A549 (cell line): ENCODE results near the gene RGP1. TPM values are rescaled to one million over a fixed set of nuclear protein-coding genes. Genes with fewer than 3 reads are reported as not detected.
A peak's percentile ranks its signal among the peaks of the same experiment; 100 is the strongest.

ENCODE experiments used
- ATAC-seq, 2 experiments: fragments of 200-7000 bp in 1 of 2; fragments of >200 bp in 1 of 2; cut with Nextera tagmentation in 1 of 2; cut with Tn5 transposase in 1 of 2; 3 replicates each; pipeline versions ENCODE4 v1.8.0 to v1.9.1; 2018 to 2020; ENCODE audit warnings: mild to moderate bottlenecking in 1 of 2, moderate library complexity in 1 of 2
- CTCF ChIA-PET: fragments of 300-600 bp; sonication (Branson Sonifier 250); formaldehyde crosslinking; extraction: SDS; loops from one replicate; lab custom pipeline; 2021; ENCODE audit warnings: antibody characterized with exemption, inconsistent platforms; lab: Yijun Ruan, JAX
- POLR2A ChIA-PET: fragments of 350-600 bp; formaldehyde crosslinking; extraction: SDS; loops from one replicate; lab custom pipeline; 2021; ENCODE audit warnings: antibody characterized with exemption, inconsistent platforms; lab: Yijun Ruan, JAX
- DNase-seq, 2 experiments: peaks; one replicate each; pipeline versions ENCODE4 v3.0.0 to v3.0.0-alpha.2; 2011 to 2016; ENCODE audit warnings: low read depth in 1 of 2, low spot score in 1 of 2
- FAIRE-seq: peaks from 2 replicates; lab custom pipeline; 2011; peaks lifted over from hg19 to GRCh38; lab: Jason Lieb, UNC
- H3K27ac ChIP-seq, 2 experiments: fragments of >200 bp; sonication (Bioruptor Twin); formaldehyde crosslinking; 3 replicates each; pipeline ENCODE4 v1.5.1; 2016 to 2017
- H3K4me1 ChIP-seq: fragments of >200 bp; sonication (Bioruptor Twin); formaldehyde crosslinking; 3 replicates; pipeline ENCODE4 v1.6.1; 2016
- H3K4me2 ChIP-seq: fragments of >200 bp; sonication (Bioruptor Twin); formaldehyde crosslinking; 3 replicates; pipeline ENCODE4 v1.6.1; 2016
- H3K4me3 ChIP-seq: fragments of >200 bp; sonication (Bioruptor Twin); formaldehyde crosslinking; 3 replicates; pipeline ENCODE4 v1.5.1; 2016
- H3K9me3 ChIP-seq: fragments of >200 bp; sonication (Bioruptor Twin); formaldehyde crosslinking; 3 replicates; pipeline ENCODE4 v1.6.1; 2016
- CBX8 ChIP-seq: fragments of 200-600 bp; sonication (generic); IDR thresholded peaks from 2 replicates; pipeline ENCODE4 v1.6.1; 2016
- CEBPB ChIP-seq, 2 experiments: fragments of >200 bp in 1 of 2; sonication (Bioruptor Twin) in 1 of 2; formaldehyde crosslinking in 1 of 2; IDR thresholded peaks; 2 replicates each; pipeline ENCODE4 v1.6.1; 2012 to 2016
- CHD4 ChIP-seq: fragments of 200-600 bp; sonication (generic); IDR thresholded peaks from 2 replicates; pipeline ENCODE4 v1.6.1; 2016; ENCODE audit warnings: antibody characterized with exemption, mild to moderate bottlenecking, borderline replicate concordance
- FOXS1 ChIP-seq: fragments of 250-450 bp; sonication (Bioruptor Pico); IDR thresholded peaks from 2 replicates; pipeline ENCODE4 v1.5.0; 2020; ENCODE audit warnings: mild to moderate bottlenecking, moderate library complexity
- GATA3 ChIP-seq: IDR thresholded peaks from 2 replicates; pipeline ENCODE4 v1.6.1; 2012; ENCODE audit warnings: borderline replicate concordance
- HOXB5 ChIP-seq: fragments of 250-450 bp; sonication (Bioruptor Pico); IDR thresholded peaks from 2 replicates; pipeline ENCODE4 v1.5.0; 2020; ENCODE audit warnings: mild to moderate bottlenecking, moderate library complexity
- JUNB ChIP-seq: fragments of >200 bp; sonication (Bioruptor Twin); formaldehyde crosslinking; IDR thresholded peaks from 2 replicates; pipeline ENCODE4 v1.6.1; 2016
- MAFK ChIP-seq: fragments of 450-650 bp; IDR thresholded peaks from 2 replicates; pipeline ENCODE4 v1.6.1; 2014; ENCODE audit not compliant: partially characterized antibody
- NFE2L2 ChIP-seq: fragments of 150-350 bp; conservative IDR thresholded peaks from 2 replicates; pipeline ENCODE4 v1.6.1; 2014; ENCODE audit warnings: low read length
- RCOR1 ChIP-seq: fragments of 150-350 bp; IDR thresholded peaks from 2 replicates; pipeline ENCODE4 v1.6.1; 2014; ENCODE audit warnings: antibody characterized with exemption, low read length, low read depth
- TP53 ChIP-seq: fragments of 250-450 bp; sonication (Bioruptor Pico); IDR thresholded peaks from 2 replicates; pipeline ENCODE4 v1.5.0; 2021; ENCODE audit warnings: mild to moderate bottlenecking, moderate library complexity
- WGBS: methylation state at CpG from one replicate; pipeline ENCODE4 v1.1.6; 2017; ENCODE audit errors: missing lambda C conversion rate; 5-methylcytosine and 5-hydroxymethylcytosine counted together
- polyA plus RNA-seq, 4 experiments: library from polyadenylated mRNA; depleted of rRNA in 3 of 4; stranded (reverse); fragments of >200 nt; fragmentation: RNase III in 1 of 4; extraction: RNeasy Plus Mini Kit Qiagen cat#74134 plus additional on column Dnase treatment in 1 of 4; gene quantifications; 2 replicates in 3 of 4; 3 replicates in 1 of 4; pipeline ENCODE4 v1.2.3, GENCODE V29; 2011 to 2017
- TF ChIP-seq, protein P1 (sequence below): fragments of >200 bp; sonication (Bioruptor Twin); formaldehyde crosslinking; IDR thresholded peaks from 2 replicates; pipeline ENCODE4 v1.6.1; 2016
- TF ChIP-seq, protein P2 (sequence below): fragments of 250-450 bp; sonication (Bioruptor Pico); IDR thresholded peaks from 2 replicates; pipeline ENCODE4 v1.5.0; 2021; ENCODE audit warnings: mild to moderate bottlenecking, moderate library complexity, borderline replicate concordance
- TF ChIP-seq, protein P3 (sequence below): fragments of >200 bp; sonication (Bioruptor Twin); formaldehyde crosslinking; IDR thresholded peaks from 3 replicates; pipeline ENCODE4 v1.6.1; 2016
- TF ChIP-seq, protein P4 (sequence below): fragments of 150-350 bp; IDR thresholded peaks from 2 replicates; pipeline ENCODE4 v1.6.1; 2014; ENCODE audit warnings: low read depth, mild to moderate bottlenecking, low read length

RGP1 gene
- polyA plus RNA-seq, 2 of the 4 experiments (the other 2 are of a cell fraction) = 16.1 to 16.6 TPM

DNA sequence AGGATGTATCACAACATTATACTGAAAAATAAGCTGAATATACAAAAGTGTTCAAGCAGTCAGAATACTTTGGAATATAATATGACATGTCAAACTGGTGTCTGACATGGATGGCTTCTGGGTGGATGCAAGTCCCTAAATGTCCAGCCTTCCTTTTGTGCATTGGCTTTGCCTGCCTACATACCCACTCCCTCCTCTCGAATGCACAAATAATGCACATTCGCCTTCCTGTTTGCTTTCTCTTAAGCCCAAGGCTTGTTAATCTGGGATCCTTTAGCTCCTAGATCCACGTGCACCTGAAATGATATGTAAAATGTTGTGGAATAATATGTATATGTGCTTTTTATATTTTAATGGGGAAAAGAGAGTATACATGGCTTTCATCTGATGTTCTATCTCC is 29.4 kb downstream of the RGP1 start:
- no peaks in the 10 kb centered on the region for H3K4me1 ChIP-seq
- ChIA-PET CTCF (interaction anchor here (1.6 to 13.6 kb wide), 4 partner anchors 11 to 116 kb away, joined by 3 to 122 read pairs (median 9); no protein-coding TSS in a partner anchor), POLR2A (no interaction called here)
- TF ChIP-seq TP53 (no peak), FOXS1 (CRISPR knock-in tag) (no peak), CEBPB (IDR thresholded peaks at IDR 0.05) (no peak), HOXB5 (CRISPR knock-in tag) (no peak)
- TF ChIP-seq, protein P1, sequence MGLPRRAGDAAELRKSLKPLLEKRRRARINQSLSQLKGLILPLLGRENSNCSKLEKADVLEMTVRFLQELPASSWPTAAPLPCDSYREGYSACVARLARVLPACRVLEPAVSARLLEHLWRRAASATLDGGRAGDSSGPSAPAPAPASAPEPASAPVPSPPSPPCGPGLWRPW = no peak
- no peak for FAIRE-seq
- H3K4me2 ChIP-seq = no peak overlapping the region
- H3K27ac ChIP-seq = no peak overlapping the region
- no peak overlapping the region for H3K4me3 ChIP-seq
- ATAC-seq = no peak
- DNase-seq = no peak
- no peaks in the 10 kb centered on the region for H3K9me3 ChIP-seq
- 93% methylated on average over 3 of the region's 3 CpGs for WGBS

DNA sequence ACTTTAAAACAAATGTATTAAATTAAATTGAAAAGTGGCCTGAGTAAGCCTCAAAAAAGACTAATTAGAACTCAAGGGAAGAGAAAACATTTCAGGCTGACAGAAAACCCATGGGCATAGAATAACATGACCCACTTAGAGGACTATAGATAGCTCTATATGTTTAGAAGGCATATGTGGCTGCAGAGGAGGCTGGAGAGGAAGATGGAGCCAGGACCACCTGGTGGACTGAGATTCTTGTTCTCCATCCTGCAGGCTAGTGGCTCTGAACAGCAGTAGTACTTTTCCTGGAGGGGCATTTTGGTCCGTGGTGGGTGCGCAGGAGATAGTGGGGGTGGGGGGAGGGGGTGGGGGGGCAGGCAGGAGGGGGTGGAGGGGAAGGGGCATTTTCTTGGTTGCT is 32.0 kb downstream of the RGP1 start:
- Histone ChIP-seq H3K4me2 (no peak overlapping the region), H3K4me3 (no peak overlapping the region), H3K4me1 (no peaks in the 10 kb centered on the region)
- POLR2A ChIA-PET = no interaction called here
- WGBS = no CpG with 5 or more reads among the region's 2 CpGs
- CTCF ChIA-PET = interaction anchor here (1.0 to 2.1 kb wide), 5 partner anchors 9 to 101 kb away, joined by 3 to 5 read pairs (median 3); no protein-coding TSS in a partner anchor
- TF ChIP-seq GATA3 = no peak
- no peak for TF ChIP-seq JUNB
- no peak for TF ChIP-seq MAFK
- TF ChIP-seq, protein P2, sequence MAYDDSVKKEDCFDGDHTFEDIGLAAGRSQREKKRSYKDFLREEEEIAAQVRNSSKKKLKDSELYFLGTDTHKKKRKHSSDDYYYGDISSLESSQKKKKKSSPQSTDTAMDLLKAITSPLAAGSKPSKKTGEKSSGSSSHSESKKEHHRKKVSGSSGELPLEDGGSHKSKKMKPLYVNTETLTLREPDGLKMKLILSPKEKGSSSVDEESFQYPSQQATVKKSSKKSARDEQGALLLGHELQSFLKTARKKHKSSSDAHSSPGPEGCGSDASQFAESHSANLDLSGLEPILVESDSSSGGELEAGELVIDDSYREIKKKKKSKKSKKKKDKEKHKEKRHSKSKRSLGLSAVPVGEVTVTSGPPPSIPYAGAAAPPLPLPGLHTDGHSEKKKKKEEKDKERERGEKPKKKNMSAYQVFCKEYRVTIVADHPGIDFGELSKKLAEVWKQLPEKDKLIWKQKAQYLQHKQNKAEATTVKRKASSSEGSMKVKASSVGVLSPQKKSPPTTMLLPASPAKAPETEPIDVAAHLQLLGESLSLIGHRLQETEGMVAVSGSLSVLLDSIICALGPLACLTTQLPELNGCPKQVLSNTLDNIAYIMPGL (CRISPR knock-in tag) = no peak
- TF ChIP-seq, protein P3, sequence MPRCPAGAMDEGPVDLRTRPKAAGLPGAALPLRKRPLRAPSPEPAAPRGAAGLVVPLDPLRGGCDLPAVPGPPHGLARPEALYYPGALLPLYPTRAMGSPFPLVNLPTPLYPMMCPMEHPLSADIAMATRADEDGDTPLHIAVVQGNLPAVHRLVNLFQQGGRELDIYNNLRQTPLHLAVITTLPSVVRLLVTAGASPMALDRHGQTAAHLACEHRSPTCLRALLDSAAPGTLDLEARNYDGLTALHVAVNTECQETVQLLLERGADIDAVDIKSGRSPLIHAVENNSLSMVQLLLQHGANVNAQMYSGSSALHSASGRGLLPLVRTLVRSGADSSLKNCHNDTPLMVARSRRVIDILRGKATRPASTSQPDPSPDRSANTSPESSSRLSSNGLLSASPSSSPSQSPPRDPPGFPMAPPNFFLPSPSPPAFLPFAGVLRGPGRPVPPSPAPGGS = no peak
- no peak for TF ChIP-seq HOXB5 (CRISPR knock-in tag)
- no peak for TF ChIP-seq RCOR1
- TF ChIP-seq CBX8 = no peak
- TF ChIP-seq, all 56 proteins: peak for 0
- no peak overlapping the region for H3K27ac ChIP-seq
- FAIRE-seq (no peak), DNase-seq (no peak), ATAC-seq (no peak)
- H3K9me3 ChIP-seq = no peaks in the 10 kb centered on the region

DNA sequence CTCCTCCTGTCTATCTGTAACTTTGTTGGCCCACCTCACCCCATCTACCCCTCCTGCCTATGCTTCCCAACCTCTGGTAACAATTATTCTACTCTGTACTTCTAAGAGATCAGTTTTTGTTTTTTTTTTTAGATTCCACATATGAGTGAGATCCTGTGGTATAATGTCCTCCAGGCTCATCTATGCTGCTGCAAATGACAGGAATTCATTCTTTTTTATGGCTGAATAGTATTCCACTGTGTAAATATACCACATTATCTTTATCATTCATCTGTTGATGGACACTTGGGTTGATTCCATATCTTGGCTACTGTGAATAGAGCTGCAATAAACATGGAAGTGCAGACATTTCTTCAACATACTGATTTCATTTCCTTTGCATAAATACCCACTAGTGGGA is 34.3 kb downstream of the RGP1 start:
- Histone ChIP-seq H3K4me2 (no peak overlapping the region), H3K27ac (no peak overlapping the region), H3K4me1 (no peaks in the 10 kb centered on the region), H3K4me3 (no peak overlapping the region), H3K9me3 (no peaks in the 10 kb centered on the region)
- no peak for DNase-seq
- TF ChIP-seq FOXS1 (CRISPR knock-in tag) (no peak), CHD4 (no peak), NFE2L2 (no peak)
- ATAC-seq = no peak
- FAIRE-seq = no peak
- POLR2A ChIA-PET = no interaction called here
- CTCF ChIA-PET = interaction anchor here (1.2 to 1.4 kb wide), 3 partner anchors 31 to 128 kb away, joined by 3 to 5 read pairs (median 3); partner anchors contain the start of gene HINT2

DNA sequence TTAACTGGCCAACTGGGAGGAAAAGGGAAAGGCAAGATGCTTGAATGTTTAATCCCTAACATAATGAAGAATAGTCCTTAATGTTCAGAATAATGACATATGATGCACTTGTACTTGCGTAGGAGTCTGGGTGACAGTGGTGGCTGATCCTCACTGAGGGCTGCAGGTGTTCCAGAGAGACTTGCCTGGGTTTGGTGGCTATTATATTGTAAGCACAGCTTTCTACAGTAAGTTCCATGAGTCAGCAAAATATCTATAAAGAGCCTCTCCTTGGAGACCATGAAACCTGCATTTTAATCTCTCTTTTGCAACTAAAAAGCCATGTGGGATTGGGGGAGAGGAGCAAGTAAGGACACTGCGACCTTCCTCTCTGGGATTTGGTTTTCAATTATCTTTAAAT is 40.5 kb downstream of the RGP1 start:
- DNase-seq (no peak), FAIRE-seq (no peak), ATAC-seq (no peak)
- ChIA-PET POLR2A (interaction anchor here (1.5 kb wide), 1 partner anchor 93 kb away, joined by 4 read pairs; no protein-coding TSS in a partner anchor), CTCF (interaction anchor here (0.6 to 5.0 kb wide), 56 partner anchors 8 to 404 kb away, joined by 3 to 122 read pairs (median 8); partner anchors contain the start of genes ARHGEF39, CCDC107, FAM221B and GBA2)
- no peaks in the 10 kb centered on the region; the same call in 2 of the 3 replicates for H3K4me1 ChIP-seq
- TF ChIP-seq, protein P4, sequence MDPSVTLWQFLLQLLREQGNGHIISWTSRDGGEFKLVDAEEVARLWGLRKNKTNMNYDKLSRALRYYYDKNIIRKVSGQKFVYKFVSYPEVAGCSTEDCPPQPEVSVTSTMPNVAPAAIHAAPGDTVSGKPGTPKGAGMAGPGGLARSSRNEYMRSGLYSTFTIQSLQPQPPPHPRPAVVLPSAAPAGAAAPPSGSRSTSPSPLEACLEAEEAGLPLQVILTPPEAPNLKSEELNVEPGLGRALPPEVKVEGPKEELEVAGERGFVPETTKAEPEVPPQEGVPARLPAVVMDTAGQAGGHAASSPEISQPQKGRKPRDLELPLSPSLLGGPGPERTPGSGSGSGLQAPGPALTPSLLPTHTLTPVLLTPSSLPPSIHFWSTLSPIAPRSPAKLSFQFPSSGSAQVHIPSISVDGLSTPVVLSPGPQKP = no peak
- peak; percentile 29; the same call in 1 of the 2 replicates for TF ChIP-seq NFE2L2
- peak; percentile 95 for TF ChIP-seq MAFK
- H3K4me2 ChIP-seq = no peak overlapping the region
- H3K9me3 ChIP-seq = no peaks in the 10 kb centered on the region
- no peak overlapping the region for H3K4me3 ChIP-seq
- WGBS = 91% methylated on average over 2 of the region's 2 CpGs
- no peak overlapping the region for H3K27ac ChIP-seq
